PFSK-1 (cell line): ENCODE measurements around the gene TANGO2.

Experiments
- FOXP2 ChIP-seq: optimal IDR thresholded peaks from 2 replicates; pipeline ENCODE3; 2011; ENCODE audit warnings: borderline replicate concordance, control low read depth, inconsistent platforms; ENCODE audit not compliant: insufficient read depth; ENCODE audit errors: extremely low read length, extremely low read depth
- POLR2AphosphoS5 ChIP-seq: IDR thresholded peaks from 2 replicates; pipeline ENCODE4 v1.6.1; 2012; ENCODE audit warnings: low read depth, mild to moderate bottlenecking, control low read depth, low read length, moderate library complexity
- REST ChIP-seq, 2 experiments: IDR thresholded peaks; 2 replicates each; pipeline versions ENCODE4 v1.6.1 to v1.8.0; 2011 to 2012; ENCODE audit warnings: low read depth in 2 of 2, low read length in 2 of 2, control low read depth in 1 of 2, inconsistent platforms in 1 of 2, mild to moderate bottlenecking in 1 of 2, moderate library complexity in 1 of 2; ENCODE audit not compliant: insufficient read depth in 1 of 2
- SIN3A ChIP-seq: IDR thresholded peaks from 2 replicates; pipeline ENCODE4 v1.6.1; 2012; ENCODE audit warnings: mild to moderate bottlenecking, low read length, moderate library complexity, borderline replicate concordance; ENCODE audit not compliant: insufficient read depth
- TAF1 ChIP-seq: IDR thresholded peaks from 2 replicates; pipeline ENCODE4 v1.6.1; 2012; ENCODE audit warnings: low read length, control low read depth, borderline replicate concordance; ENCODE audit not compliant: insufficient read depth

The TANGO2 gene

GRCh38 chr22:20088263-20088648 lies 67.3 kb downstream of the TANGO2 start:
- TF ChIP-seq POLR2AphosphoS5: no peak
- TF ChIP-seq FOXP2: no peak
- no peak for TF ChIP-seq TAF1
- no peak for TF ChIP-seq REST (IDR thresholded peaks at IDR 0.05; ENCODE audit: insufficient read depth in 1 of 2, low read depth in 2 of 2, low read length in 2 of 2)
- no peak for TF ChIP-seq SIN3A

GRCh38 chr22:20089226-20089976 lies 68.5 kb downstream of the TANGO2 start:
- no peak for TF ChIP-seq REST (IDR thresholded peaks at IDR 0.05; ENCODE audit: insufficient read depth in 1 of 2, low read depth in 2 of 2, low read length in 2 of 2)
- no peak for TF ChIP-seq SIN3A
- no peak for TF ChIP-seq FOXP2
- TF ChIP-seq TAF1: no peak
- no peak; the same call in 1 of the 2 replicates for TF ChIP-seq POLR2AphosphoS5

GRCh38 chr22:20089977-20090729 lies 69.2 kb downstream of the TANGO2 start:
- TF ChIP-seq POLR2AphosphoS5: no peak
- TF ChIP-seq REST (IDR thresholded peaks at IDR 0.05; ENCODE audit: insufficient read depth in 1 of 2, low read depth in 2 of 2, low read length in 2 of 2): no peak
- TF ChIP-seq SIN3A: no peak

- TF ChIP-seq POLR2AphosphoS5: no peak
- no peak for TF ChIP-seq FOXP2
These were observed 69.9 kb downstream of the TANGO2 start for GRCh38 chr22:20090730-20091240.

- no peak for TF ChIP-seq REST (IDR thresholded peaks at IDR 0.05; ENCODE audit: insufficient read depth in 1 of 2, low read depth in 2 of 2, low read length in 2 of 2)
- TF ChIP-seq SIN3A: no peak
- no peak for TF ChIP-seq TAF1
- TF ChIP-seq POLR2AphosphoS5: no peak
- no peak for TF ChIP-seq FOXP2
These were observed 71.0 kb downstream of the TANGO2 start for GRCh38 chr22:20091690-20092476.
